NCI-H446 treated with DMSO at 0.1 percent for 48 hours (cell line): Measurements from ENCODE around the gene KIAA1217.

Experiments used
- DNase-seq: peaks from one replicate; lab custom pipeline; 2025; lab: John Stamatoyannopoulos, UW

Gene KIAA1217

GRCh38 chr10:24247841-24248240 lies 38.9 kb downstream of the KIAA1217 start:
- DNase-seq, result no peak

GRCh38 chr10:24249829-24250415 lies 41.0 kb downstream of the KIAA1217 start:
- no peak for DNase-seq

GRCh38 chr10:24251547-24251946 lies 42.6 kb downstream of the KIAA1217 start:
- no peak for DNase-seq

- no peak for DNase-seq
These were observed 45.2 kb downstream of the KIAA1217 start for GRCh38 chr10:24254180-24254579.

GRCh38 chr10:24255115-24255880 lies 46.4 kb downstream of the KIAA1217 start:
- DNase-seq, result no peak

GRCh38 chr10:24255881-24256311 lies 47.0 kb downstream of the KIAA1217 start:
- DNase-seq, result no peak

- DNase-seq, result no peak
These were observed 47.7 kb downstream of the KIAA1217 start for GRCh38 chr10:24256619-24257107.

GRCh38 chr10:24257588-24257987 lies 48.6 kb downstream of the KIAA1217 start:
- no peak for DNase-seq

GRCh38 chr10:24259365-24260130 lies 50.6 kb downstream of the KIAA1217 start:
- DNase-seq, result no peak

GRCh38 chr10:24261627-24262026 lies 52.7 kb downstream of the KIAA1217 start:
- no peak for DNase-seq

GRCh38 chr10:24262929-24263590 lies 54.1 kb downstream of the KIAA1217 start:
- DNase-seq, result no peak

- no peak for DNase-seq
These were observed 60.5 kb downstream of the KIAA1217 start for GRCh38 chr10:24269476-24269875.

- DNase-seq, result no peak
These were observed 63.4 kb downstream of the KIAA1217 start for GRCh38 chr10:24272374-24272773.

- no peak for DNase-seq
These were observed 68.3 kb downstream of the KIAA1217 start for GRCh38 chr10:24277277-24277676.

GRCh38 chr10:24277771-24278170 lies 68.8 kb downstream of the KIAA1217 start:
- DNase-seq, result no peak

- no peak for DNase-seq
These were observed 69.4 kb downstream of the KIAA1217 start for GRCh38 chr10:24278176-24278889.

GRCh38 chr10:24279166-24279565 lies 70.2 kb downstream of the KIAA1217 start:
- no peak for DNase-seq

GRCh38 chr10:24287559-24288195 lies 78.7 kb downstream of the KIAA1217 start:
- DNase-seq, result no peak

- no peak for DNase-seq
These were observed 79.6 kb downstream of the KIAA1217 start for GRCh38 chr10:24288581-24288980.

GRCh38 chr10:24289235-24289634 lies 80.3 kb downstream of the KIAA1217 start:
- DNase-seq, result no peak
